CD14-positive monocyte (primary cell): ENCODE results near the gene EEFSEC. TPM values are rescaled to one million over a fixed set of nuclear protein-coding genes. Genes with fewer than 3 reads are reported as not detected.
A peak's percentile ranks its signal among the peaks of the same experiment; 100 is the strongest.

Experiments
- DNase-seq, 3 donors: peaks; one replicate each; pipeline ENCODE4 v3.0.0-alpha.2; 2011 to 2022
- H2AFZ ChIP-seq: 2 replicates; pipeline ENCODE4 v1.6.0; 2012; ENCODE audit warnings: mild to moderate bottlenecking, low read depth, low read length, inconsistent platforms; ENCODE audit not compliant: insufficient read depth, poor library complexity, severe bottlenecking
- H3K27ac ChIP-seq, 2 donors: 1 replicate in 1 of 2; 2 replicates in 1 of 2; pipeline ENCODE4 v1.5.1; 2012 to 2013; ENCODE audit warnings: low read length in 2 of 2, control low read depth in 1 of 2, inconsistent platforms in 1 of 2, low read depth in 1 of 2, mild to moderate bottlenecking in 1 of 2
- H3K27me3 ChIP-seq, 2 donors: one replicate each; pipeline versions ENCODE4 v1.6.0 to v1.6.1; 2011 to 2013; ENCODE audit warnings: low read length in 2 of 2; ENCODE audit not compliant: control insufficient read depth in 2 of 2, insufficient read depth in 2 of 2
- H3K36me3 ChIP-seq, 2 donors: replicated peaks in 1 of 2; 1 replicate in 1 of 2; 2 replicates in 1 of 2; pipeline versions ENCODE4 v1.5.1 to v1.6.1; 2012 to 2013; ENCODE audit warnings: low read length in 2 of 2, control low read depth in 1 of 2, inconsistent platforms in 1 of 2, mild to moderate bottlenecking in 1 of 2; ENCODE audit not compliant: insufficient read depth in 2 of 2, control insufficient read depth in 1 of 2
- H3K4me1 ChIP-seq, 2 donors: 1 replicate in 1 of 2; 2 replicates in 1 of 2; pipeline versions ENCODE4 v1.5.1 to v1.6.1; 2012 to 2013; ENCODE audit warnings: low read length in 2 of 2, control low read depth in 1 of 2, inconsistent platforms in 1 of 2, mild to moderate bottlenecking in 1 of 2, moderate library complexity in 1 of 2; ENCODE audit not compliant: insufficient read depth in 2 of 2, control insufficient read depth in 1 of 2
- H3K4me2 ChIP-seq: replicated peaks from 2 replicates; pipeline ENCODE3; 2012; ENCODE audit warnings: low read length, moderate library complexity, mild to moderate bottlenecking; ENCODE audit not compliant: poor library complexity, severe bottlenecking; ENCODE audit errors: extremely low read depth
- H3K4me3 ChIP-seq, 3 experiments: fragments of 200-600 bp in 1 of 3; sonication (generic) in 1 of 3; replicated peaks in 1 of 3; 1 replicate in 2 of 3; 2 replicates in 1 of 3; pipeline ENCODE4 v1.5.1; 2011 to 2013; ENCODE audit warnings: low read length in 3 of 3, mild to moderate bottlenecking in 3 of 3, control low read depth in 2 of 3, low read depth in 2 of 3, inconsistent platforms in 1 of 3, moderate library complexity in 1 of 3
- H3K79me2 ChIP-seq: 2 replicates; pipeline ENCODE4 v1.6.0; 2012; ENCODE audit warnings: mild to moderate bottlenecking, control low read depth, inconsistent platforms, low read length, moderate library complexity; ENCODE audit not compliant: insufficient read depth
- H3K9ac ChIP-seq: 2 replicates; pipeline ENCODE4 v1.6.0; 2017; ENCODE audit warnings: low read length, mild to moderate bottlenecking; ENCODE audit not compliant: insufficient read depth, poor library complexity, severe bottlenecking
- H3K9me3 ChIP-seq, 2 donors: replicated peaks in 1 of 2; 1 replicate in 1 of 2; 2 replicates in 1 of 2; pipeline versions ENCODE4 v1.5.1 to v1.6.1; 2012 to 2013; ENCODE audit warnings: low read length in 2 of 2, control low read depth in 1 of 2; ENCODE audit not compliant: control insufficient read depth in 1 of 2, insufficient read depth in 1 of 2
- H4K20me1 ChIP-seq: 2 replicates; pipeline ENCODE4 v1.6.0; 2012; ENCODE audit warnings: mild to moderate bottlenecking, low read length, control low read depth, moderate library complexity; ENCODE audit not compliant: insufficient read depth
- H3K27ac Mint-ChIP-seq, 7 donors: one replicate each; pipeline ENCODE4 v1.8.0; 2020; ENCODE audit warnings: mild to moderate bottlenecking in 7 of 7, mixed read lengths in 7 of 7, moderate library complexity in 6 of 7, inconsistent platforms in 2 of 7
- H3K27me3 Mint-ChIP-seq, 3 donors: one replicate each; pipeline ENCODE4 v1.8.0; 2021 to 2022; ENCODE audit warnings: low read depth in 3 of 3, mild to moderate bottlenecking in 3 of 3, mixed read lengths in 3 of 3, moderate library complexity in 3 of 3, inconsistent platforms in 1 of 3
- H3K36me3 Mint-ChIP-seq, 2 donors: one replicate each; pipeline ENCODE4 v1.8.0; 2020; ENCODE audit warnings: mixed read lengths in 2 of 2, inconsistent platforms in 1 of 2, mild to moderate bottlenecking in 1 of 2
- H3K4me1 Mint-ChIP-seq: one replicate; pipeline ENCODE4 v1.8.0; 2020; ENCODE audit warnings: mild to moderate bottlenecking, mixed read lengths
- H3K4me3 Mint-ChIP-seq, 2 donors: one replicate each; pipeline ENCODE4 v1.8.0; 2020; ENCODE audit warnings: mild to moderate bottlenecking in 2 of 2, mixed read lengths in 2 of 2, moderate library complexity in 1 of 2
- H3K9me3 Mint-ChIP-seq, 7 donors: one replicate each; pipeline ENCODE4 v1.8.0; 2020 to 2022; ENCODE audit warnings: mixed read lengths in 7 of 7, mild to moderate bottlenecking in 6 of 7, moderate library complexity in 6 of 7, inconsistent platforms in 2 of 7
- WGBS: methylation state at CpG from one replicate; pipeline ENCODE4 v1.1.5; 2013; ENCODE audit warnings: missing lambda C conversion rate; ENCODE audit not compliant: insufficient coverage; 5-methylcytosine and 5-hydroxymethylcytosine counted together
- intact Hi-C, 2 donors: fragments of 100-400 bp; cut with micrococcal nuclease; formaldehyde crosslinking; loops; one replicate each; pipeline versions ENCODE4 v1.15.0 to v1.15.1; 2023
- polyA plus RNA-seq, 3 donors: library from polyadenylated mRNA; depleted of rRNA in 1 of 3; unstranded in 2 of 3; stranded (reverse) in 1 of 3; fragments of 300-500 nt in 2 of 3; fragments of >200 nt in 1 of 3; fragmentation: Illumina TruSeq in 2 of 3; gene quantifications; 1 replicate in 2 of 3; 2 replicates in 1 of 3; pipeline ENCODE4 v1.2.3, GENCODE V29; 2012 to 2021
- TF ChIP-seq, protein P1 (sequence below): fragments of 200-600 bp; IDR thresholded peaks from one replicate; pipeline ENCODE4 v1.8.0; 2022; ENCODE audit warnings: antibody characterized with exemption, mild to moderate bottlenecking

The EEFSEC gene
- polyA plus RNA-seq, 3 donors, result 13.3 to 14.9 (median 14.9) TPM

- no peaks in the 10 kb centered on the region for H3K9me3 Mint-ChIP-seq
- H3K36me3 Mint-ChIP-seq, result peaks cover 21 to 25% of the 10 kb centered on the region in 2 donors
- H3K27me3 ChIP-seq, result no peaks in the 10 kb centered on the region
- H3K79me2 ChIP-seq, result no peaks in the 10 kb centered on the region
- TF ChIP-seq, protein P1, sequence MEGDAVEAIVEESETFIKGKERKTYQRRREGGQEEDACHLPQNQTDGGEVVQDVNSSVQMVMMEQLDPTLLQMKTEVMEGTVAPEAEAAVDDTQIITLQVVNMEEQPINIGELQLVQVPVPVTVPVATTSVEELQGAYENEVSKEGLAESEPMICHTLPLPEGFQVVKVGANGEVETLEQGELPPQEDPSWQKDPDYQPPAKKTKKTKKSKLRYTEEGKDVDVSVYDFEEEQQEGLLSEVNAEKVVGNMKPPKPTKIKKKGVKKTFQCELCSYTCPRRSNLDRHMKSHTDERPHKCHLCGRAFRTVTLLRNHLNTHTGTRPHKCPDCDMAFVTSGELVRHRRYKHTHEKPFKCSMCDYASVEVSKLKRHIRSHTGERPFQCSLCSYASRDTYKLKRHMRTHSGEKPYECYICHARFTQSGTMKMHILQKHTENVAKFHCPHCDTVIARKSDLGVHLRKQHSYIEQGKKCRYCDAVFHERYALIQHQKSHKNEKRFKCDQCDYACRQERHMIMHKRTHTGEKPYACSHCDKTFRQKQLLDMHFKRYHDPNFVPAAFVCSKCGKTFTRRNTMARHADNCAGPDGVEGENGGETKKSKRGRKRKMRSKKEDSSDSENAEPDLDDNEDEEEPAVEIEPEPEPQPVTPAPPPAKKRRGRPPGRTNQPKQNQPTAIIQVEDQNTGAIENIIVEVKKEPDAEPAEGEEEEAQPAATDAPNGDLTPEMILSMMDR, result no peak
- no peak for DNase-seq
- H4K20me1 ChIP-seq, result no peaks in the 10 kb centered on the region
- no peak overlapping the region for H3K27ac Mint-ChIP-seq
- H3K27ac ChIP-seq, result no peak overlapping the region
- no peak overlapping the region for H3K4me2 ChIP-seq
- WGBS, result 50% methylated on average over 2 of the region's 2 CpGs
- no peak overlapping the region for H3K4me3 ChIP-seq
- no peaks in the 10 kb centered on the region for H3K4me1 ChIP-seq
- no peaks in the 10 kb centered on the region for H3K4me1 Mint-ChIP-seq
- no peak overlapping the region for H3K9ac ChIP-seq
- no peak overlapping the region for H2AFZ ChIP-seq
- H3K27me3 Mint-ChIP-seq, result peaks cover 0 to 4% (median 0%) of the 10 kb centered on the region in 3 donors
- H3K9me3 ChIP-seq, result no peaks in the 10 kb centered on the region
- intact Hi-C loops, result no loop called here
- no peak overlapping the region for H3K4me3 Mint-ChIP-seq
- H3K36me3 ChIP-seq, result peaks cover 2 to 26% of the 10 kb centered on the region in 2 donors
Observed at GRCh38 chr3:128281056-128281455, 127.8 kb downstream of the EEFSEC start.

GRCh38 chr3:128281461-128282367 is 128.4 kb downstream of the EEFSEC start:
- Histone ChIP-seq H3K4me1 (no peaks in the 10 kb centered on the region), H3K27ac (no peak overlapping the region), H4K20me1 (no peaks in the 10 kb centered on the region), H2AFZ (no peak overlapping the region), H3K79me2 (no peaks in the 10 kb centered on the region), H3K36me3 (peaks cover 2 to 32% of the 10 kb centered on the region in 2 donors), H3K9me3 (no peaks in the 10 kb centered on the region), H3K9ac (no peak overlapping the region), H3K4me3 (no peak overlapping the region), H3K4me2 (no peak overlapping the region), H3K27me3 (no peaks in the 10 kb centered on the region)
- TF ChIP-seq, protein P1, result no peak
- H3K36me3 Mint-ChIP-seq, result peaks cover 25% of the 10 kb centered on the region in 2 donors
- peak overlapping the region in 1 of 7 donors; percentile 43 for H3K27ac Mint-ChIP-seq
- DNase-seq, result no peak
- no peaks in the 10 kb centered on the region for H3K9me3 Mint-ChIP-seq
- no peaks in the 10 kb centered on the region for H3K4me1 Mint-ChIP-seq
- 97% methylated on average over 11 of the region's 11 CpGs for WGBS
- intact Hi-C loops, result no loop called here
- H3K27me3 Mint-ChIP-seq, result peaks cover 0 to 4% (median 0%) of the 10 kb centered on the region in 3 donors
- no peak overlapping the region for H3K4me3 Mint-ChIP-seq
